Tibial nerve (tissue), 4 donors: ENCODE results near the gene SYT12.

Experiments
- CTCF ChIP-seq, 5 experiments: fragments of 200-600 bp in 3 of 5; fragments of 450-650 bp in 2 of 5; sonication (generic) in 3 of 5; IDR thresholded peaks; one replicate each; pipeline ENCODE4 v1.5.1; 2016 to 2019; ENCODE audit warnings: antibody characterized with exemption in 5 of 5, mild to moderate bottlenecking in 3 of 5, moderate library complexity in 2 of 5
- EP300 ChIP-seq, 2 donors: sonication (generic); formaldehyde crosslinking; IDR thresholded peaks; one replicate each; pipeline ENCODE4 v1.6.1; 2017; ENCODE audit warnings: antibody characterized with exemption in 2 of 2, mild to moderate bottlenecking in 1 of 2
- POLR2A ChIP-seq, 2 donors: fragments of 450-650 bp; IDR thresholded peaks; one replicate each; pipeline ENCODE4 v1.6.1; 2017; ENCODE audit warnings: antibody characterized with exemption in 2 of 2, mild to moderate bottlenecking in 2 of 2, moderate library complexity in 2 of 2

- TF ChIP-seq CTCF (IDR thresholded peaks at IDR 0.05) (no peak), POLR2A (IDR thresholded peaks at IDR 0.05) (no peak), EP300 (IDR thresholded peaks at IDR 0.05) (no peak)
Observed at GRCh38 chr11:67060111-67060522, 37.2 kb downstream of the SYT12 start.
